HepG2 (cell line): ENCODE results near the gene FGF9. TPM values are rescaled to one million over a fixed set of nuclear protein-coding genes. Genes with fewer than 3 reads are reported as not detected.

Experiments
- ATAC-seq: fragments of 200-7000 bp; cut with Tn5 transposase; 3 replicates; pipeline ENCODE4 v1.9.1; 2020; ENCODE audit warnings: mild to moderate bottlenecking, moderate library complexity
- BruUV-seq: library from RNA; stranded (reverse); fragments of 400-500 nt; replicated peaks from 2 replicates; lab custom pipeline; 2021; lab: Mats Ljungman, UMichigan
- CTCF ChIA-PET: fragments of 300-600 bp; formaldehyde crosslinking; extraction: SDS; loops from one replicate; lab custom pipeline; 2021; ENCODE audit warnings: low total read pairs, inconsistent platforms, low intra/inter-chr PET ratio; lab: Yijun Ruan, JAX
- POLR2A ChIA-PET: fragments of 350-600 bp; sonication (Branson Sonifier 250); formaldehyde crosslinking; loops from one replicate; lab custom pipeline; 2020; ENCODE audit warnings: antibody characterized with exemption, inconsistent platforms; lab: Yijun Ruan, JAX
- DNase-seq: peaks from one replicate; pipeline ENCODE4 v3.0.0-alpha.2; 2015; ENCODE audit warnings: low spot score
- FAIRE-seq: peaks from 3 replicates; lab custom pipeline; 2011; peaks lifted over from hg19 to GRCh38; lab: Jason Lieb, UNC
- H2AFZ ChIP-seq: one replicate; pipeline ENCODE4 v1.6.1; 2011; ENCODE audit warnings: low read length, inconsistent platforms
- H3K27ac ChIP-seq: fragments of 300-600 bp; 3 replicates; pipeline ENCODE4 v1.8.0; 2011; ENCODE audit warnings: mixed run types, mild to moderate bottlenecking, mixed read lengths, low read length, inconsistent platforms; ENCODE audit not compliant: insufficient read depth; ENCODE audit errors: extremely low read length
- H3K27me3 ChIP-seq, 2 experiments: fragments of 200-600 bp in 1 of 2; 2 replicates in 1 of 2; 3 replicates in 1 of 2; pipeline versions ENCODE4 v1.6.0 to v1.8.0; 2011; ENCODE audit warnings: low read length in 2 of 2, mild to moderate bottlenecking in 2 of 2, moderate library complexity in 2 of 2, inconsistent platforms in 1 of 2; ENCODE audit not compliant: insufficient read depth in 2 of 2, control insufficient read depth in 1 of 2
- H3K36me3 ChIP-seq, 2 experiments: fragments of 200-600 bp in 1 of 2; replicated peaks in 1 of 2; 2 replicates in 1 of 2; 3 replicates in 1 of 2; pipeline versions ENCODE4 v1.5.1 to v1.8.0; 2011; ENCODE audit warnings: low read length in 2 of 2, inconsistent platforms in 1 of 2; ENCODE audit not compliant: insufficient read depth in 2 of 2, control insufficient read depth in 1 of 2
- H3K4me1 ChIP-seq: 2 replicates; pipeline ENCODE4 v1.5.1; 2012; ENCODE audit warnings: low read length, inconsistent platforms; ENCODE audit not compliant: insufficient read depth
- H3K4me2 ChIP-seq: 2 replicates; pipeline ENCODE4 v1.6.0; 2011; ENCODE audit warnings: low read depth, low read length, inconsistent platforms
- H3K4me3 ChIP-seq, 3 experiments: fragments of 200-600 bp in 1 of 3; sonication (generic), shearing (Covaris generic) in 1 of 3; replicated peaks in 1 of 3; 2 replicates each; pipeline ENCODE4 v1.5.1; 2011 to 2016; ENCODE audit warnings: low read length in 3 of 3, inconsistent platforms in 2 of 3, low read depth in 2 of 3, mild to moderate bottlenecking in 2 of 3, control low read depth in 1 of 3, mixed read lengths in 1 of 3; ENCODE audit not compliant: insufficient read depth in 1 of 3
- H3K79me2 ChIP-seq: one replicate; pipeline ENCODE4 v1.6.1; 2011; ENCODE audit warnings: low read length, inconsistent platforms; ENCODE audit not compliant: insufficient read depth
- H3K9ac ChIP-seq: 2 replicates; pipeline ENCODE4 v1.6.0; 2011; ENCODE audit warnings: mild to moderate bottlenecking, low read depth, low read length, inconsistent platforms; ENCODE audit not compliant: insufficient read depth
- H3K9me3 ChIP-seq: 2 replicates; pipeline ENCODE4 v1.5.1; 2012; ENCODE audit warnings: mild to moderate bottlenecking, low read length
- H4K20me1 ChIP-seq: 2 replicates; pipeline ENCODE4 v1.6.0; 2011; ENCODE audit warnings: inconsistent platforms, mild to moderate bottlenecking, low read length, moderate library complexity; ENCODE audit not compliant: insufficient read depth
- CENPX ChIP-seq: sonication (generic); formaldehyde crosslinking; IDR thresholded peaks from 2 replicates; pipeline ENCODE4 v1.9.0; 2021; ENCODE audit warnings: mild to moderate bottlenecking, missing genetic modification reagents, moderate library complexity
- DMAP1 ChIP-seq: IDR thresholded peaks from 2 replicates; pipeline ENCODE4 v1.6.1; 2016
- HDAC1 ChIP-seq: sonication (generic); formaldehyde crosslinking; IDR thresholded peaks from 2 replicates; pipeline ENCODE4 v1.5.1; 2020; ENCODE audit warnings: mild to moderate bottlenecking, missing genetic modification reagents
- PHF8 ChIP-seq: sonication (generic); formaldehyde crosslinking; IDR thresholded peaks from 2 replicates; pipeline ENCODE4 v1.5.0; 2020; ENCODE audit warnings: missing genetic modification reagents
- RBAK ChIP-seq: sonication (generic); formaldehyde crosslinking; IDR thresholded peaks from 2 replicates; pipeline ENCODE4 v1.5.1; 2020; ENCODE audit warnings: mild to moderate bottlenecking, missing genetic modification reagents
- SSRP1 ChIP-seq: IDR thresholded peaks from 2 replicates; pipeline ENCODE4 v1.6.1; 2016; ENCODE audit warnings: control low read depth
- WIZ ChIP-seq: sonication (generic); formaldehyde crosslinking; IDR thresholded peaks from 2 replicates; pipeline ENCODE4 v1.5.1; 2020; ENCODE audit warnings: mild to moderate bottlenecking, missing genetic modification reagents
- ZNF121 ChIP-seq: sonication (generic); formaldehyde crosslinking; IDR thresholded peaks from 2 replicates; pipeline ENCODE4 v1.5.0; 2020; ENCODE audit warnings: mild to moderate bottlenecking, missing genetic modification reagents
- ZNF232 ChIP-seq: sonication (generic); formaldehyde crosslinking; IDR thresholded peaks from 2 replicates; pipeline ENCODE4 v1.4.0; 2020; ENCODE audit warnings: missing genetic modification reagents, borderline replicate concordance
- ZNF253 ChIP-seq: sonication (generic); formaldehyde crosslinking; IDR thresholded peaks from 2 replicates; pipeline ENCODE4 v1.8.0; 2022; ENCODE audit warnings: mild to moderate bottlenecking, missing genetic modification reagents, borderline replicate concordance
- ZNF7 ChIP-seq: IDR thresholded peaks from 2 replicates; pipeline ENCODE4 v1.6.1; 2016; ENCODE audit warnings: missing biosample characterization, missing genetic modification reagents
- WGBS: methylation state at CpG from one replicate; pipeline ENCODE4 v1.1.6; 2017; ENCODE audit warnings: low lambda C conversion rate; 5-methylcytosine and 5-hydroxymethylcytosine counted together
- in situ Hi-C: cut with HindIII; loops from 2 replicates; pipeline ENCODE4 v1.10.0; 2017; ENCODE audit warnings: low pct_unique_long_range_greater_than_20kb; ENCODE audit not compliant: extremely low pct_ligation_motif_present
- intact Hi-C: fragments of 100-400 bp; cut with micrococcal nuclease; formaldehyde crosslinking; loops from one replicate; pipeline ENCODE4 v1.10.0; 2022; ENCODE audit not compliant: unreplicated experiment
- polyA plus RNA-seq, 8 experiments: library from polyadenylated mRNA; depleted of rRNA in 3 of 8; stranded (reverse) in 7 of 8; unstranded in 1 of 8; fragments of >200 nt; fragmentation: Illumina TruSeq in 4 of 8; extraction: Trizol in 4 of 8; gene quantifications; 2 replicates each; pipeline versions ENCODE4 v1.2.1 to v1.2.3, GENCODE V29; 2011 to 2016; ENCODE audit warnings: low read depth in 4 of 8, missing spikeins in 1 of 8, mixed read lengths in 1 of 8; ENCODE audit not compliant: insufficient read depth in 1 of 8
- total RNA-seq, 5 experiments: library from RNA; depleted of rRNA; stranded (reverse); fragments of >200 nt; fragmentation: Illumina TruSeq; extraction: Trizol; gene quantifications; 2 replicates each; pipeline ENCODE4 v1.2.3, GENCODE V29; 2016; ENCODE audit warnings: low read depth in 1 of 5
- TF ChIP-seq, protein P1 (sequence below): IDR thresholded peaks from 2 replicates; pipeline ENCODE4 v1.6.1; 2016
- TF ChIP-seq, protein P2 (sequence below): sonication (generic); formaldehyde crosslinking; IDR thresholded peaks from 2 replicates; pipeline ENCODE4 v1.5.1; 2020; ENCODE audit warnings: missing genetic modification reagents, mild to moderate bottlenecking, borderline replicate concordance
- TF ChIP-seq, protein P3 (sequence below): IDR thresholded peaks from 2 replicates; pipeline ENCODE4 v1.6.1; 2016; ENCODE audit warnings: low read depth, control low read depth
- TF ChIP-seq, protein P4 (sequence below): sonication (generic); formaldehyde crosslinking; IDR thresholded peaks from 2 replicates; pipeline ENCODE4 v1.8.0; 2022; ENCODE audit warnings: mild to moderate bottlenecking, missing genetic modification reagents, moderate library complexity
- TF ChIP-seq, protein P5 (sequence below), 2 experiments: fragments of 450-650 bp in 1 of 2; sonication (generic) in 1 of 2; formaldehyde crosslinking; IDR thresholded peaks; 2 replicates each; pipeline versions ENCODE4 v1.5.0 to v1.8.0; 2020 to 2022; ENCODE audit warnings: mild to moderate bottlenecking in 1 of 2, missing genetic modification reagents in 1 of 2
- TF ChIP-seq, protein P6 (sequence below): sonication (generic); formaldehyde crosslinking; IDR thresholded peaks from 2 replicates; pipeline ENCODE4 v1.4.0; 2020; ENCODE audit warnings: missing genetic modification reagents, borderline replicate concordance

The FGF9 gene
- total and polyA plus RNA-seq, 2 of the 13 experiments (the other 11 are each of a cell fraction or from before 2014, with no cell fraction given) = not detected

DNA sequence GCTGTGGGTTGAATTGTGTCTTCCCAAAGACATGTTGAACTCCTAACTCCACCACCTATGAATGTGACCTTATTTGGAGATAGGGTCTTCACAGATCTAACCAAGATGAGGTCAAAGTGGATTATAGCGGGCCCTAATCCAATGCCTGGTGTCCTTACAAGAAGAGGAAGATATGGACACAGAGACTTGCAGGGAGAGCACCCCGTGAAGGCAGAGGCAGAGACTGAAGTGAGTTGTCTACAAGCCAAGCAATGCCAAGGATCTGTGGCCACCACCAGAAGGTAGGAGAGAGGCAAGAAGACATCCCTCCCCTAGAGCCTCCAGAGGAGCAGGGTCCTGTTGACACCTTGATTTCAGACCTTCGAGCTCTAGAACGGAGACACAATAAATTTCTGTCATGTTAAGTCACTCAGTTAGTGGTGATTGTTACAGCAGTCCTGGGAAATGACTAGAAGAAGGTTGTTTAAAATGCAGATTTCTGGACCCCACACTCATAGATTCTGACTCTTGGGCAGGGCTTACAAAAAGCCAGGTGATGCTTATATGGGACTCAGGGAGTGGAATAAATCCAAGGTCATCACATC, 70.6 kb downstream of the FGF9 start:
- BruUV-seq = no TSS peak
- 57% methylated on average over 4 of the region's 4 CpGs for WGBS
- Histone ChIP-seq H4K20me1 (no peaks in the 10 kb centered on the region), H2AFZ (no peak overlapping the region), H3K9ac (no peak overlapping the region), H3K4me2 (no peak overlapping the region), H3K27ac (no peak overlapping the region), H3K27me3 (peaks cover 0 to 3% of the 10 kb centered on the region in 2 experiments; a peak in 1 of 5 replicates), H3K4me1 (no peaks in the 10 kb centered on the region), H3K4me3 (no peak overlapping the region), H3K79me2 (no peaks in the 10 kb centered on the region), H3K9me3 (no peaks in the 10 kb centered on the region), H3K36me3 (no peaks in the 10 kb centered on the region)
- no peak for DNase-seq
- ChIA-PET CTCF (no interaction called here), POLR2A (no interaction called here)
- intact Hi-C loops (no loop called here), in situ Hi-C loops (no loop called here)
- ATAC-seq = no peak
- no peak for FAIRE-seq
- TF ChIP-seq HDAC1 (CRISPR knock-in tag) (no peak), WIZ (CRISPR knock-in tag) (no peak), ZNF232 (CRISPR knock-in tag) (no peak), ZNF7 (CRISPR knock-in tag) (no peak), PHF8 (CRISPR knock-in tag) (no peak), DMAP1 (no peak), SSRP1 (CRISPR knock-in tag) (no peak), ZNF253 (CRISPR knock-in tag) (no peak), RBAK (CRISPR knock-in tag) (no peak), ZNF121 (no peak), CENPX (no peak)
- TF ChIP-seq, protein P1, sequence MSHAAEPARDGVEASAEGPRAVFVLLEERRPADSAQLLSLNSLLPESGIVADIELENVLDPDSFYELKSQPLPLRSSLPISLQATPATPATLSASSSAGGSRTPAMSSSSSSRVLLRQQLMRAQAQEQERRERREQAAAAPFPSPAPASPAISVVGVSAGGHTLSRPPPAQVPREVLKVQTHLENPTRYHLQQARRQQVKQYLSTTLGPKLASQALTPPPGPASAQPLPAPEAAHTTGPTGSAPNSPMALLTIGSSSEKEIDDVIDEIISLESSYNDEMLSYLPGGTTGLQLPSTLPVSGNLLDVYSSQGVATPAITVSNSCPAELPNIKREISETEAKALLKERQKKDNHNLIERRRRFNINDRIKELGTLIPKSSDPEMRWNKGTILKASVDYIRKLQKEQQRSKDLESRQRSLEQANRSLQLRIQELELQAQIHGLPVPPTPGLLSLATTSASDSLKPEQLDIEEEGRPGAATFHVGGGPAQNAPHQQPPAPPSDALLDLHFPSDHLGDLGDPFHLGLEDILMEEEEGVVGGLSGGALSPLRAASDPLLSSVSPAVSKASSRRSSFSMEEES (CRISPR knock-in tag) = no peak
- TF ChIP-seq, protein P2, sequence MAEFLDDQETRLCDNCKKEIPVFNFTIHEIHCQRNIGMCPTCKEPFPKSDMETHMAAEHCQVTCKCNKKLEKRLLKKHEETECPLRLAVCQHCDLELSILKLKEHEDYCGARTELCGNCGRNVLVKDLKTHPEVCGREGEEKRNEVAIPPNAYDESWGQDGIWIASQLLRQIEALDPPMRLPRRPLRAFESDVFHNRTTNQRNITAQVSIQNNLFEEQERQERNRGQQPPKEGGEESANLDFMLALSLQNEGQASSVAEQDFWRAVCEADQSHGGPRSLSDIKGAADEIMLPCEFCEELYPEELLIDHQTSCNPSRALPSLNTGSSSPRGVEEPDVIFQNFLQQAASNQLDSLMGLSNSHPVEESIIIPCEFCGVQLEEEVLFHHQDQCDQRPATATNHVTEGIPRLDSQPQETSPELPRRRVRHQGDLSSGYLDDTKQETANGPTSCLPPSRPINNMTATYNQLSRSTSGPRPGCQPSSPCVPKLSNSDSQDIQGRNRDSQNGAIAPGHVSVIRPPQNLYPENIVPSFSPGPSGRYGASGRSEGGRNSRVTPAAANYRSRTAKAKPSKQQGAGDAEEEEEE (CRISPR knock-in tag) = no peak
- TF ChIP-seq, protein P3, sequence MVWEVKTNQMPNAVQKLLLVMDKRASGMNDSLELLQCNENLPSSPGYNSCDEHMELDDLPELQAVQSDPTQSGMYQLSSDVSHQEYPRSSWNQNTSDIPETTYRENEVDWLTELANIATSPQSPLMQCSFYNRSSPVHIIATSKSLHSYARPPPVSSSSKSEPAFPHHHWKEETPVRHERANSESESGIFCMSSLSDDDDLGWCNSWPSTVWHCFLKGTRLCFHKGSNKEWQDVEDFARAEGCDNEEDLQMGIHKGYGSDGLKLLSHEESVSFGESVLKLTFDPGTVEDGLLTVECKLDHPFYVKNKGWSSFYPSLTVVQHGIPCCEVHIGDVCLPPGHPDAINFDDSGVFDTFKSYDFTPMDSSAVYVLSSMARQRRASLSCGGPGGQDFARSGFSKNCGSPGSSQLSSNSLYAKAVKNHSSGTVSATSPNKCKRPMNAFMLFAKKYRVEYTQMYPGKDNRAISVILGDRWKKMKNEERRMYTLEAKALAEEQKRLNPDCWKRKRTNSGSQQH (CRISPR knock-in tag) = no peak
- TF ChIP-seq, protein P4, sequence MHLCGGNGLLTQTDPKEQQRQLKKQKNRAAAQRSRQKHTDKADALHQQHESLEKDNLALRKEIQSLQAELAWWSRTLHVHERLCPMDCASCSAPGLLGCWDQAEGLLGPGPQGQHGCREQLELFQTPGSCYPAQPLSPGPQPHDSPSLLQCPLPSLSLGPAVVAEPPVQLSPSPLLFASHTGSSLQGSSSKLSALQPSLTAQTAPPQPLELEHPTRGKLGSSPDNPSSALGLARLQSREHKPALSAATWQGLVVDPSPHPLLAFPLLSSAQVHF (CRISPR knock-in tag) = no peak
- TF ChIP-seq, protein P5, sequence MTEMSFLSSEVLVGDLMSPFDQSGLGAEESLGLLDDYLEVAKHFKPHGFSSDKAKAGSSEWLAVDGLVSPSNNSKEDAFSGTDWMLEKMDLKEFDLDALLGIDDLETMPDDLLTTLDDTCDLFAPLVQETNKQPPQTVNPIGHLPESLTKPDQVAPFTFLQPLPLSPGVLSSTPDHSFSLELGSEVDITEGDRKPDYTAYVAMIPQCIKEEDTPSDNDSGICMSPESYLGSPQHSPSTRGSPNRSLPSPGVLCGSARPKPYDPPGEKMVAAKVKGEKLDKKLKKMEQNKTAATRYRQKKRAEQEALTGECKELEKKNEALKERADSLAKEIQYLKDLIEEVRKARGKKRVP (CRISPR knock-in tag; IDR thresholded peaks at IDR 0.05) = no peak
- TF ChIP-seq, protein P6, sequence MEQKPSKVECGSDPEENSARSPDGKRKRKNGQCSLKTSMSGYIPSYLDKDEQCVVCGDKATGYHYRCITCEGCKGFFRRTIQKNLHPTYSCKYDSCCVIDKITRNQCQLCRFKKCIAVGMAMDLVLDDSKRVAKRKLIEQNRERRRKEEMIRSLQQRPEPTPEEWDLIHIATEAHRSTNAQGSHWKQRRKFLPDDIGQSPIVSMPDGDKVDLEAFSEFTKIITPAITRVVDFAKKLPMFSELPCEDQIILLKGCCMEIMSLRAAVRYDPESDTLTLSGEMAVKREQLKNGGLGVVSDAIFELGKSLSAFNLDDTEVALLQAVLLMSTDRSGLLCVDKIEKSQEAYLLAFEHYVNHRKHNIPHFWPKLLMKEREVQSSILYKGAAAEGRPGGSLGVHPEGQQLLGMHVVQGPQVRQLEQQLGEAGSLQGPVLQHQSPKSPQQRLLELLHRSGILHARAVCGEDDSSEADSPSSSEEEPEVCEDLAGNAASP (CRISPR knock-in tag) = no peak
